HEK293T (cell line): ENCODE results near the gene CPNE4.

Experiments
- CTCF ChIA-PET: fragments of 350-600 bp; formaldehyde crosslinking; extraction: SDS; loops from one replicate; lab custom pipeline; 2021; ENCODE audit warnings: antibody characterized with exemption, inconsistent platforms; lab: Yijun Ruan, JAX
- POLR2A ChIA-PET: fragments of 350-600 bp; formaldehyde crosslinking; extraction: SDS; loops from one replicate; lab custom pipeline; 2020; ENCODE audit warnings: antibody characterized with exemption, inconsistent platforms; lab: Yijun Ruan, JAX
- DNase-seq: peaks from one replicate; pipeline ENCODE4 v3.0.0; 2012; ENCODE audit warnings: mixed read lengths; ENCODE audit errors: extremely low spot score
- ARNT ChIP-seq: fragments of 450-650 bp; IDR thresholded peaks from 2 replicates; pipeline ENCODE4 v1.6.1; 2017; ENCODE audit warnings: mild to moderate bottlenecking
- BHLHE40 ChIP-seq: fragments of 450-650 bp; IDR thresholded peaks from 2 replicates; pipeline ENCODE4 v1.6.1; 2016; ENCODE audit warnings: mild to moderate bottlenecking, moderate library complexity, borderline replicate concordance
- CTBP1 ChIP-seq: fragments of 450-650 bp; IDR thresholded peaks from 2 replicates; pipeline ENCODE4 v1.6.1; 2016; ENCODE audit warnings: borderline replicate concordance
- ELF4 ChIP-seq: fragments of 450-650 bp; IDR thresholded peaks from 2 replicates; pipeline ENCODE4 v1.6.1; 2017; ENCODE audit warnings: antibody characterized with exemption
- FOXA1 ChIP-seq: fragments of 450-650 bp; IDR thresholded peaks from 2 replicates; pipeline ENCODE4 v1.6.1; 2016; ENCODE audit warnings: mild to moderate bottlenecking
- FOXK2 ChIP-seq: fragments of 450-650 bp; IDR thresholded peaks from 2 replicates; pipeline ENCODE4 v1.6.1; 2016; ENCODE audit warnings: mild to moderate bottlenecking
- FOXM1 ChIP-seq: fragments of 450-650 bp; IDR thresholded peaks from 2 replicates; pipeline ENCODE4 v1.6.1; 2017; ENCODE audit warnings: mild to moderate bottlenecking, borderline replicate concordance
- HDGF ChIP-seq: fragments of 450-650 bp; IDR thresholded peaks from 2 replicates; pipeline ENCODE4 v1.6.1; 2017; ENCODE audit warnings: antibody characterized with exemption, borderline replicate concordance
- L3MBTL2 ChIP-seq: fragments of 450-650 bp; conservative IDR thresholded peaks from 2 replicates; pipeline ENCODE4 v1.6.1; 2016; ENCODE audit warnings: mild to moderate bottlenecking
- LEF1 ChIP-seq: fragments of 450-650 bp; IDR thresholded peaks from 2 replicates; pipeline ENCODE4 v1.6.1; 2017; ENCODE audit warnings: mild to moderate bottlenecking, borderline replicate concordance
- NFRKB ChIP-seq: fragments of 450-650 bp; IDR thresholded peaks from 2 replicates; pipeline ENCODE4 v1.6.1; 2016; ENCODE audit warnings: mild to moderate bottlenecking, moderate library complexity
- PKNOX1 ChIP-seq: fragments of 450-650 bp; IDR thresholded peaks from 2 replicates; pipeline ENCODE4 v1.6.1; 2016
- SP1 ChIP-seq: fragments of 450-650 bp; IDR thresholded peaks from 2 replicates; pipeline ENCODE4 v1.6.1; 2017
- SUZ12 ChIP-seq: fragments of 450-650 bp; IDR thresholded peaks from 2 replicates; pipeline ENCODE4 v1.6.1; 2016; ENCODE audit warnings: mild to moderate bottlenecking
- TARDBP ChIP-seq: fragments of 450-650 bp; IDR thresholded peaks from 2 replicates; pipeline ENCODE4 v1.6.1; 2016
- ZNF384 ChIP-seq: fragments of 450-650 bp; IDR thresholded peaks from 2 replicates; pipeline ENCODE4 v1.6.1; 2016

CPNE4 gene

GRCh38 chr3:132032959-132033358 lies 1.9 kb downstream of the CPNE4 start:
- POLR2A ChIA-PET: interaction anchor here (0.7 kb wide), 1 partner anchor 315 kb away, joined by 3 read pairs; no protein-coding TSS in a partner anchor
- TF ChIP-seq ARNT: no peak
- TF ChIP-seq ELF4: no peak
- TF ChIP-seq BHLHE40: no peak
- TF ChIP-seq LEF1: no peak
- no peak for TF ChIP-seq FOXK2
- TF ChIP-seq PKNOX1: no peak
- DNase-seq: no peak
- CTCF ChIA-PET: no interaction called here

- TF ChIP-seq ARNT (no peak), HDGF (no peak), SP1 (no peak)
- DNase-seq: peak; percentile 78
- POLR2A ChIA-PET: interaction anchor here (0.5 kb wide), 1 partner anchor 528 kb away, joined by 3 read pairs; no protein-coding TSS in a partner anchor
- CTCF ChIA-PET: interaction anchor here (0.9 to 1.8 kb wide), 4 partner anchors 22 to 996 kb away, joined by 3 to 13 read pairs (median 3); no protein-coding TSS in a partner anchor
Observed at GRCh38 chr3:132029182-132029902, 5.5 kb downstream of the CPNE4 start.

- ChIA-PET CTCF (no interaction called here), POLR2A (no interaction called here)
- TF ChIP-seq ELF4: no peak
- no peak for TF ChIP-seq ARNT
- no peak for TF ChIP-seq SUZ12
- no peak for TF ChIP-seq TARDBP
- TF ChIP-seq CTBP1: no peak
- TF ChIP-seq FOXK2: no peak
- DNase-seq: no peak
Observed at GRCh38 chr3:132022914-132023313, 11.9 kb downstream of the CPNE4 start.

- ChIA-PET POLR2A (no interaction called here), CTCF (interaction anchor here (1.2 kb wide), 1 partner anchor 13 kb away, joined by 3 read pairs; no protein-coding TSS in a partner anchor)
- TF ChIP-seq NFRKB (no peak), SP1 (no peak), FOXM1 (no peak), ARNT (no peak), FOXA1 (no peak), PKNOX1 (no peak), FOXK2 (no peak), TARDBP (no peak), HDGF (no peak), ZNF384 (no peak), L3MBTL2 (no peak)
- no peak for DNase-seq
Observed at GRCh38 chr3:132020058-132020457, 14.8 kb downstream of the CPNE4 start.

GRCh38 chr3:132017137-132017536 lies 17.7 kb downstream of the CPNE4 start:
- CTCF ChIA-PET: no interaction called here

More at GRCh38 chr3:132017137-132017536, 17.7 kb downstream of the CPNE4 start:
- no peak for TF ChIP-seq ARNT
- no peak for TF ChIP-seq TARDBP
- no peak for TF ChIP-seq SUZ12
- TF ChIP-seq ELF4: no peak
- no peak for TF ChIP-seq SP1
- no peak for TF ChIP-seq L3MBTL2
- TF ChIP-seq HDGF: no peak
- TF ChIP-seq LEF1: no peak
- TF ChIP-seq NFRKB: no peak
- no peak for TF ChIP-seq FOXK2
- TF ChIP-seq PKNOX1: no peak
- TF ChIP-seq ZNF384: no peak
- no peak for TF ChIP-seq CTBP1
- no peak for TF ChIP-seq BHLHE40
- no peak for TF ChIP-seq FOXM1
- no peak for TF ChIP-seq FOXA1
- POLR2A ChIA-PET: no interaction called here
- DNase-seq: no peak
